ENCODE data around the gene CALN1.

DNA sequence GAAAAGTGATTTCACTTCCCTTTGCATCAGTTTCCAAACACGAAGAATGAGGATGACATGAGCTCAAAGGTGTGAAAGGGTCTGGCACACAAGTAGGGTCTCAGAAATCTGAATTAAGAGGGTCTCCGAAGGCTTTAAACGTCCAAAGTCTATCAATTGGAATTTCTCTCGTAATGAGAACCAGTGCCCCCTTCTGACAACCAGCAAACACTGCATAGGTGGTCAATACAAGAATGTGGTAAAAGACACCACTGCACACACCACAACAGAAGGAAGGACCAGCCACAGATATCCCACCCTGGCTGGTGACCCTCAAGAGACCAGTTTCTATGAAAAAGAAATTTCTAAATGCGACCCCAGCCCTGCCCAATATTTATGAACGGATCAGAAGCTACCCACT lies 78.1 kb downstream of the CALN1 start:
- TF ChIP-seq, protein P1, sequence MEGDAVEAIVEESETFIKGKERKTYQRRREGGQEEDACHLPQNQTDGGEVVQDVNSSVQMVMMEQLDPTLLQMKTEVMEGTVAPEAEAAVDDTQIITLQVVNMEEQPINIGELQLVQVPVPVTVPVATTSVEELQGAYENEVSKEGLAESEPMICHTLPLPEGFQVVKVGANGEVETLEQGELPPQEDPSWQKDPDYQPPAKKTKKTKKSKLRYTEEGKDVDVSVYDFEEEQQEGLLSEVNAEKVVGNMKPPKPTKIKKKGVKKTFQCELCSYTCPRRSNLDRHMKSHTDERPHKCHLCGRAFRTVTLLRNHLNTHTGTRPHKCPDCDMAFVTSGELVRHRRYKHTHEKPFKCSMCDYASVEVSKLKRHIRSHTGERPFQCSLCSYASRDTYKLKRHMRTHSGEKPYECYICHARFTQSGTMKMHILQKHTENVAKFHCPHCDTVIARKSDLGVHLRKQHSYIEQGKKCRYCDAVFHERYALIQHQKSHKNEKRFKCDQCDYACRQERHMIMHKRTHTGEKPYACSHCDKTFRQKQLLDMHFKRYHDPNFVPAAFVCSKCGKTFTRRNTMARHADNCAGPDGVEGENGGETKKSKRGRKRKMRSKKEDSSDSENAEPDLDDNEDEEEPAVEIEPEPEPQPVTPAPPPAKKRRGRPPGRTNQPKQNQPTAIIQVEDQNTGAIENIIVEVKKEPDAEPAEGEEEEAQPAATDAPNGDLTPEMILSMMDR (IDR thresholded peaks at IDR 0.05), result no peak
- TF ChIP-seq POLR2AphosphoS5 (IDR thresholded peaks at IDR 0.05), result no peak
- no peak for TF ChIP-seq POLR2A (IDR thresholded peaks at IDR 0.05; ENCODE audit: low read depth)
- no peak for TF ChIP-seq EP300 (IDR thresholded peaks at IDR 0.05)
